ENCODE measurements around the gene OR51M1.
"Not testable (repeated sequence)": the region's sequence is repeated elsewhere in the genome, so short reads cannot be mapped to it uniquely, and the experiment has no call there.

OR51M1 gene

GRCh38 chr11:5383576-5383975 is at the start of gene OR51M1:
Gene OR51M1, plus strand, starts transcription at chr11:5383812. Its CDS starts 5,587 bp downstream, at chr11:5389399.
- no peak for DNase-seq

GRCh38 chr11:5335170-5335569 is 48.4 kb upstream of the OR51M1 start:
- no peak for DNase-seq

- no peak for DNase-seq
These were observed 47.3 kb upstream of the OR51M1 start for GRCh38 chr11:5336331-5336730.

DNA sequence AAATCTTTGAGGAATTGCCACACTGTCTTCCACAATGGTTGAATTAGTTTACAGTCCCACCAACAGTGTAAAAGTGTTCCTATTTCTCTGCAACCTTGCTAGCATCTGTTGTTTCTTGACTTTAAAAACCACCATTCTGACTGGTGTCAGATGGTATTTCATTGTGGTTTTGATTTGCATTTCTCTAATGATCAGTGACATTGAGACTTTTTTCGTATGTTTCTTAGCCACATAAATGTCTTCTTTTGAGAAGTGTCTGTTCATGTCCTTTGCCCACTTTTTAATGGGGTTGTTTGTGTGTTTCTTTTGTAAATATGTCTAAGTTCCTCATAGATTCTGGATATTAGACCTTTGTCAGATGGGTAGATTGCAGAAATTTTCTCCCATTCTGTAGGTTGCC is 46.4 kb upstream of the OR51M1 start:
- not testable (repeated sequence) for DNase-seq

GRCh38 chr11:5339771-5340322 is 43.8 kb upstream of the OR51M1 start:
- DNase-seq = no peak

GRCh38 chr11:5343474-5344335 is 39.9 kb upstream of the OR51M1 start, which contains the start of gene OR51B5:
Gene OR51B5, minus strand, starts transcription at chr11:5343524. Its CDS starts 0 bp downstream, at chr11:5343524.
- no peak for DNase-seq

GRCh38 chr11:5345831-5346230 is 37.8 kb upstream of the OR51M1 start:
- no peak for DNase-seq

- DNase-seq = no peak
These were observed 34.9 kb upstream of the OR51M1 start for GRCh38 chr11:5348551-5349194.

GRCh38 chr11:5349550-5349949 is 34.1 kb upstream of the OR51M1 start:
- no peak for DNase-seq

DNA sequence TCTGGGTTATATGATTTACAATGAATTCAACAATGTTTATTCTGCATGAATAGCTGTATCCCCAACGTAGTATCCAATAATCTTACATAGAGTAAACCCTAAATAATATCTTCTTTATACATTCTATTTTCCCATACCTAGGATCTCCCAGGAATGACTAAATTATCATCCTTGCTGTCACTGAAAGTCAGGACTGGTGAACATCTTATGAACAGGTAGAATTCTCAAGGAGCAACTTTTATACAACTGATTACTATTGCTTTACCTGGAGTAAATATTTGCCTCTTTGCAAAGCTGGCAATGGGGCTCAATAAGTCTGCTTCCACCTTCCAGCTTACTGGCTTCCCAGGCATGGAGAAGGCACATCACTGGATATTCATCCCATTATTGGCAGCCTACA is 32.4 kb upstream of the OR51M1 start, which contains the start of gene OR51B6:
Gene OR51B6, plus strand, starts transcription at position 301 of the 400 bp plus-strand sequence. Its CDS starts 0 bp downstream, at position 301.
- DNase-seq = no peak

DNA sequence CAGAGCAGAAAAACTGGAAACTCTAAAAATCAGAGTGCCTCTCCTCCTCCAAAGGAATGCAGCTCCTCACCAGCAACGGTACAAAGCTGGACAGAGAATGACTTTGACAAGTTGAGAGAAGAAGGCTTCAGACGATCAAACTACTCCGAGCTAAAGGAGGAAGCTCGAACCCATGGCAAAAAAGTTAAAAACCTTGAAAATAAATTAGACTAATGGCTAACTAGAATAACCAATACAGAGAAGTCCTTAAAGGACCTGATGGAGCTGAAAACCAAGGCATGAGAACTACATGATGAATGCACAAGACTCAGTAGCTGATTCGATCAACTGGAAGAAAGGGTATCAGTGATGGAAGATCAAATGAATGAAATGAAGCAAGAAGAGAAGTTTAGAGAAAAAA is 27.6 kb upstream of the OR51M1 start:
- not testable (repeated sequence) for DNase-seq

DNA sequence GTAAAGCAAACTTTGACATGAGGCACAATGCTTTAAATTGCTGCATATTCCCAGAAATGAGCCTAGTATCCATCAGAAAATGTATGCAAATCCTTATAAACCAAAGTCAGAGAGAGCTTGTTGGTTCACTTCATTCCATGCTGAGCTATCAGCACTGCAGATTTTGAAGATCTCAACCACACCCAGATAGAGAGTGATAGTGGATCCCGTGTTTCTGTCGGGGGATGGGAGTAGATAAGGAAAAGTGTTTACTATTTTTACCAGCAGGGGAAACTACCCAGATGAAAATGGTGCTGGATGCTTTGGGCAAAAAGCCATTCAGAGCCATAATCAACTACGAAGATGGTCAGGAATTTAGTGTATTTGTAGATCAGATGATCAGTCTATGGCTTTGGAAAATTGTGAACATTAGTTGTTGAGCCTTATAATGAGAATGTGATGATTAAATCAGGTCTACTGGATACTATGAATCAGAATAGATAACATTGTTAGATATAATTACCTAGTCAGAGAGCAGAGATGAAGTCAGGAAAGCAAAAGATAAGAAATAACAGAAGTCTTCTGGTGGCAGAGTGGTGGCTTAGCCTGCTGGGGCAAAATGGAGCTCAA is 21.5 kb upstream of the OR51M1 start:
- no peak for DNase-seq

GRCh38 chr11:5363679-5364078 is 19.9 kb upstream of the OR51M1 start:
- no peak for DNase-seq

DNA sequence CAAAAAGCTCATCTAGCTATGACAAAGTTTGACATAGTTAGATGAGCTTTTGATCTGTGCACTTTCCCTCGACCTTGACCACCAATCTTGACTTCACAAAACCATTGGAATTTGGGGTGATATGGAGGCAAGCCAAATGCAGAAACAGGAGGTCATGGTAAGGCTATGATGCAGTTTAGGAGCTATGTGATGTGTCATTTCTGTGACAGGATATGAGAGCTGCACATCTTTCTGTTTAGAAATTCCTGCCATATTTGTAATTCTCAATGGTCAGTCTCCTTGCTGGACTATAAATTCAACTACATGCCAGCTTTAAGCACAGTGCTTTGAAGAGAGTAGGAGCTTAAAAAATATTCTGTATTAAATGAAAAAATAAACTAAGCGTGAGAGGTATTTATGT is 19.4 kb upstream of the OR51M1 start:
- DNase-seq = no peak

DNA sequence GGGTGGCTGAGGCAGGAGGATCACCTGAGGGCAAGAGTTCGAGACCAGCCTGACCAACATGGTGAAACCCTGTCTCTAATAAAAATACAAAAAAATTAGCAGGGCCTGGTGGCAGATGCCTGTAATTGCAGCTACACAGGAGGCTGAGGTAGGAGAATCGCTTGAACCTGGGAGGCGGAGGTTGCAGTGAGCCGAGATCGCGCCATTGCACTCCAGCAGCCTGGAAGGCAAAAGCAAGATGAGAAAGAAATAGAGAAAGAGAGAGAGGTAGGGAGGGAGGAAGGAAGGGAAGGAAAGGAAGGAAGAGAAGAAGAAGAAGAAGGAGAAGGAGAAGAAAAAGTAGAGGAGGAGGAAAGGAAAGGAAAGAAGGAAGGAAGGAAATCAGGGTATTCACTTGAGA is 17.2 kb upstream of the OR51M1 start:
- DNase-seq = not testable (repeated sequence)

DNA sequence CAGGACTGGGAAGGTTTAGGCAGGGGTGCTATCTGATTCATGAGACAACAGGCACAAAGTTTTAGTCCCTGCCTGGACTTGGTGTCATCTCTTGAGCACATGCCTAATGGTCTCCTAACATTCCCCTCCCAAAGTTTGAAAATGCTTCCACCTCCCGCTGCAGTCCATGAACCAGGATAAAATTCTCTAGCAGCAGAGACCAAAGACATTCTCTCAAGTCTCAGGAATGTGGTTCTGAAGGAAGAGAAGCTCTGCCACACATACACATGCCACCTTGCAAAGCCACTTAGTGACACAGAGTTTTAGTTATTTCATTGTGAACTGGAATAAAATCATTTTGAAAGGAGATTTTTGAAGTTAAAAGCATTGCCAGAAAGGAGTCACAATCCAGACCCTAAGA is 16.8 kb upstream of the OR51M1 start:
- no peak for DNase-seq

- no peak for DNase-seq
These were observed 16.1 kb upstream of the OR51M1 start for GRCh38 chr11:5367448-5368074.

DNA sequence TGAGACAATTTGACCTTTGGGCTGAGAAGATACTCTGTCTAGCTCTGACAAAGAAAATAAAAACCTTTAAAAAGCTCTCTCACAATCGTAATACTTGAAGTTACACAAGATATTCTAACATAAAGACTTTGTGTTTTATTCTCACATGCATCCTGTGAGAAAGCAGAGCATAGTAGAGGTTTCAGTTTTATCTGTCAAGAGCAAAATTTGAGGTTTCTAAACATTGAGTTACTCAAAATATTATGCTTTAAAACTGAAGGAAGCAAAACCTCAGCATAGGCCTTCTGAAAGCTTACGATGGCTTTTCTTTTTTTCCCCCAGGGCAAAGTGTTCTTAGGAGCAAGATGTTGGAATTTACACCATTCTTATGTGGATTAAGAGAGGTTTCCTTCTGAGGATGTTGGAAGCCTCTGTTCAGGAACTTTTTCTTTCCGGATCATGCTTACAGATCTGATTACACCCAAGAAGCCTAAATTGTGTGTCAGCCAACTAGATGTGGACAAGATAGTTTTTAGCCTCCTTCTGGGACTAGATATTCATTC is 15.0 kb upstream of the OR51M1 start:
- DNase-seq = no peak

GRCh38 chr11:5369789-5370188 is 13.8 kb upstream of the OR51M1 start:
- no peak for DNase-seq

DNA sequence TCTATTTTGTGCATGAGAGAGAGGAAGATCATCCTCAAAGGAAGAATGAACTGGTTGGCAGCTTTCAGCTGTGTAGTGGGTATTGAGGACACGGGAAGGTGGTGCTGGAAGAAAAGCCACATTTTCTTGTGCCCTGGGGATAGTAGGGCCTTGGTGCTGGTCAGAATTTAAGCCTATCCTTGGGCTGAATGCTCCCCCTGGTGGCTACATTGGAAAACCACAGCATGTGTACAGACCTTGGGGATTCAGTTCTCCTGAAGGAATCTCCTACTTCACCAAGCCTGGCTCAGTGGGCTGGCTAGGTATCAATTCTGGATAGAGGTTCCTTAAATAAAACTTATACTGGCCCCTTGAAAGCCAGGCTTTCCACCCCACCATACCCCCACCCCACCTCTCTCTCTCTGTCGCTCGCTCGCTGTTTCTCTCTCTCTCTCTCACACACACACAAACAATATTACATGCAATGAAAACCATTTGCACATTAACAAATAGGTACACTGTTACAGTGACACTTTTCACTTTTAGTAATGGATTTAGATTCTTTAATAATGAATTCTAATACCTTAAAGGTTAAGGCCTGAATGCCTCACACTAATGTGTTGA is 2.8 kb upstream of the OR51M1 start:
- DNase-seq = peak; percentile 13

GRCh38 chr11:5384335-5384734 is 723 bp downstream of the OR51M1 start:
- no peak for DNase-seq

GRCh38 chr11:5390210-5390609 is 6.6 kb downstream of the OR51M1 start:
- DNase-seq = no peak
